Measurements from ENCODE around the gene HHLA2.

GRCh38 chr3:108334701-108335100, 38.4 kb downstream of the HHLA2 start:
- TF ChIP-seq, protein P1, sequence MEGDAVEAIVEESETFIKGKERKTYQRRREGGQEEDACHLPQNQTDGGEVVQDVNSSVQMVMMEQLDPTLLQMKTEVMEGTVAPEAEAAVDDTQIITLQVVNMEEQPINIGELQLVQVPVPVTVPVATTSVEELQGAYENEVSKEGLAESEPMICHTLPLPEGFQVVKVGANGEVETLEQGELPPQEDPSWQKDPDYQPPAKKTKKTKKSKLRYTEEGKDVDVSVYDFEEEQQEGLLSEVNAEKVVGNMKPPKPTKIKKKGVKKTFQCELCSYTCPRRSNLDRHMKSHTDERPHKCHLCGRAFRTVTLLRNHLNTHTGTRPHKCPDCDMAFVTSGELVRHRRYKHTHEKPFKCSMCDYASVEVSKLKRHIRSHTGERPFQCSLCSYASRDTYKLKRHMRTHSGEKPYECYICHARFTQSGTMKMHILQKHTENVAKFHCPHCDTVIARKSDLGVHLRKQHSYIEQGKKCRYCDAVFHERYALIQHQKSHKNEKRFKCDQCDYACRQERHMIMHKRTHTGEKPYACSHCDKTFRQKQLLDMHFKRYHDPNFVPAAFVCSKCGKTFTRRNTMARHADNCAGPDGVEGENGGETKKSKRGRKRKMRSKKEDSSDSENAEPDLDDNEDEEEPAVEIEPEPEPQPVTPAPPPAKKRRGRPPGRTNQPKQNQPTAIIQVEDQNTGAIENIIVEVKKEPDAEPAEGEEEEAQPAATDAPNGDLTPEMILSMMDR (IDR thresholded peaks at IDR 0.05): no peak
- TF ChIP-seq POLR2A (IDR thresholded peaks at IDR 0.05): no peak

Data from heart left ventricle (tissue), 13 donors.